GM04504 (cell line): ENCODE measurements around the gene RECQL5.

Experiments
- DNase-seq: peaks from one replicate; pipeline ENCODE4 v3.0.0-alpha.2; 2012; ENCODE audit warnings: low read depth

The RECQL5 gene

GRCh38 chr17:75666959-75667790 lies at the start of gene RECQL5, which contains the start of gene SAP30BP:
Gene RECQL5 (minus strand): TSS chr17:75667154. CDS start chr17:75666557, 597 bp downstream.
Gene SAP30BP (plus strand): TSS chr17:75667338. CDS start chr17:75667373, 35 bp downstream.
- peak; percentile 97 for DNase-seq

GRCh38 chr17:75712446-75712845 lies 45.5 kb upstream of the RECQL5 start:
- DNase-seq, result no peak

- no peak for DNase-seq
These were observed 40.2 kb upstream of the RECQL5 start for GRCh38 chr17:75707079-75707571.

GRCh38 chr17:75706042-75706728 lies 39.2 kb upstream of the RECQL5 start:
- no peak for DNase-seq

GRCh38 chr17:75704963-75705875 lies 38.3 kb upstream of the RECQL5 start:
- DNase-seq, result no peak

GRCh38 chr17:75703591-75703990 lies 36.6 kb upstream of the RECQL5 start:
- DNase-seq, result no peak

GRCh38 chr17:75703191-75703590 lies 36.2 kb upstream of the RECQL5 start:
- DNase-seq, result no peak

GRCh38 chr17:75701288-75701687 lies 34.3 kb upstream of the RECQL5 start:
- no peak for DNase-seq

- no peak for DNase-seq
These were observed 31.7 kb upstream of the RECQL5 start for GRCh38 chr17:75698659-75699058.

GRCh38 chr17:75697651-75698291 lies 30.8 kb upstream of the RECQL5 start:
- no peak for DNase-seq

GRCh38 chr17:75695830-75696271 lies 28.9 kb upstream of the RECQL5 start:
- no peak for DNase-seq

- peak; percentile 47 for DNase-seq
These were observed 28.3 kb upstream of the RECQL5 start for GRCh38 chr17:75695141-75695829.

GRCh38 chr17:75694536-75694935 lies 27.6 kb upstream of the RECQL5 start:
- no peak for DNase-seq

- peak; percentile 95 for DNase-seq
These were observed 26.8 kb upstream of the RECQL5 start for GRCh38 chr17:75693500-75694481.

GRCh38 chr17:75692976-75693375 lies 26.0 kb upstream of the RECQL5 start:
- DNase-seq, result no peak

- no peak for DNase-seq
These were observed 25.1 kb upstream of the RECQL5 start for GRCh38 chr17:75691801-75692626.

GRCh38 chr17:75691371-75691791 lies 24.4 kb upstream of the RECQL5 start:
- DNase-seq, result no peak

- DNase-seq, result no peak
These were observed 22.5 kb upstream of the RECQL5 start for GRCh38 chr17:75689441-75689873.
